HEK293 (cell line): ENCODE data around the gene MTUS2.

Source experiments
- CTCF ChIA-PET: fragments of 350-600 bp; formaldehyde crosslinking; extraction: SDS; loops from one replicate; lab custom pipeline; 2021; ENCODE audit warnings: antibody characterized with exemption; lab: Yijun Ruan, JAX
- POLR2A ChIA-PET: fragments of 300-600 bp; formaldehyde crosslinking; extraction: SDS; loops from one replicate; lab custom pipeline; 2020; ENCODE audit warnings: antibody characterized with exemption, inconsistent platforms; lab: Yijun Ruan, JAX
- H3K27ac ChIP-seq: fragments of 200-500 bp; sonication (Bioruptor generic); 2 replicates; pipeline ENCODE4 v1.5.1; 2014; ENCODE audit warnings: low read depth, low read length, control low read depth, inconsistent platforms; ENCODE audit errors: extremely low read depth
- H3K36me3 ChIP-seq, 2 experiments: fragments of 200-500 bp in 1 of 2; sonication (Bioruptor generic) in 1 of 2; 1 replicate in 1 of 2; 2 replicates in 1 of 2; pipeline ENCODE4 v1.5.1; 2014 to 2017; ENCODE audit warnings: inconsistent platforms in 2 of 2, low read length in 2 of 2; ENCODE audit not compliant: control insufficient read depth in 2 of 2, insufficient read depth in 1 of 2
- H3K4me1 ChIP-seq: fragments of 200-500 bp; sonication (Bioruptor generic); 2 replicates; pipeline ENCODE4 v1.5.1; 2014; ENCODE audit warnings: mild to moderate bottlenecking, low read length, inconsistent platforms; ENCODE audit not compliant: control insufficient read depth, insufficient read depth
- H3K4me3 ChIP-seq: 2 replicates; pipeline ENCODE4 v1.5.1; 2011; ENCODE audit warnings: low read depth, mild to moderate bottlenecking, control low read depth, low read length, moderate library complexity
- H3K9me3 ChIP-seq: fragments of 200-500 bp; sonication (Bioruptor generic); 2 replicates; pipeline ENCODE4 v1.5.1; 2014; ENCODE audit warnings: low read depth, low read length, inconsistent platforms; ENCODE audit not compliant: control insufficient read depth, insufficient read depth
- BCL11A ChIP-seq: fragments of 450-650 bp; formaldehyde crosslinking; IDR thresholded peaks from 2 replicates; pipeline ENCODE4 v1.5.1; 2016; ENCODE audit warnings: low read depth, missing biosample characterization, missing genetic modification characterization
- BCL11B ChIP-seq: fragments of 450-650 bp; formaldehyde crosslinking; IDR thresholded peaks from 2 replicates; pipeline ENCODE4 v1.5.1; 2016; ENCODE audit warnings: low read depth, missing biosample characterization, missing genetic modification characterization
- EGR2 ChIP-seq: fragments of 450-650 bp; formaldehyde crosslinking; IDR thresholded peaks from 2 replicates; pipeline ENCODE4 v1.5.1; 2016; ENCODE audit warnings: low read depth, missing biosample characterization, missing genetic modification characterization
- FEZF1 ChIP-seq: fragments of 450-650 bp; formaldehyde crosslinking; IDR thresholded peaks from 2 replicates; pipeline ENCODE4 v1.5.1; 2016; ENCODE audit warnings: missing biosample characterization, missing genetic modification characterization
- GFI1B ChIP-seq: fragments of 450-650 bp; formaldehyde crosslinking; IDR thresholded peaks from 2 replicates; pipeline ENCODE4 v1.5.1; 2016; ENCODE audit warnings: missing biosample characterization, missing genetic modification characterization
- GLI4 ChIP-seq: fragments of 450-650 bp; formaldehyde crosslinking; IDR thresholded peaks from 2 replicates; pipeline ENCODE4 v1.5.1; 2016; ENCODE audit warnings: missing biosample characterization, missing genetic modification characterization
- PRDM6 ChIP-seq: fragments of 450-650 bp; formaldehyde crosslinking; IDR thresholded peaks from 2 replicates; pipeline ENCODE4 v1.5.1; 2017; ENCODE audit warnings: missing biosample characterization, missing genetic modification characterization
- REPIN1 ChIP-seq: fragments of 450-650 bp; formaldehyde crosslinking; IDR thresholded peaks from 2 replicates; pipeline ENCODE4 v1.5.1; 2017; ENCODE audit warnings: missing biosample characterization, missing genetic modification characterization, low read depth
- TRIM28 ChIP-seq: IDR thresholded peaks from 2 replicates; pipeline ENCODE4 v1.6.1; 2011; ENCODE audit warnings: low read length, control low read depth, borderline replicate concordance
- YY2 ChIP-seq: fragments of 450-650 bp; formaldehyde crosslinking; IDR thresholded peaks from 2 replicates; pipeline ENCODE4 v1.5.1; 2016; ENCODE audit warnings: missing biosample characterization, missing genetic modification characterization
- ZBTB21 ChIP-seq: fragments of 450-650 bp; formaldehyde crosslinking; IDR thresholded peaks from 2 replicates; pipeline ENCODE4 v1.5.1; 2017; ENCODE audit warnings: missing biosample characterization, missing genetic modification characterization
- ZFP69B ChIP-seq: fragments of 450-650 bp; formaldehyde crosslinking; IDR thresholded peaks from 2 replicates; pipeline ENCODE4 v1.5.1; 2016; ENCODE audit warnings: missing biosample characterization, missing genetic modification characterization
- ZNF138 ChIP-seq: fragments of 450-650 bp; formaldehyde crosslinking; IDR thresholded peaks from 2 replicates; pipeline ENCODE4 v1.5.1; 2016; ENCODE audit warnings: missing biosample characterization, missing genetic modification characterization, borderline replicate concordance
- ZNF146 ChIP-seq: fragments of 450-650 bp; formaldehyde crosslinking; IDR thresholded peaks from 2 replicates; pipeline ENCODE4 v1.5.1; 2016; ENCODE audit warnings: missing biosample characterization, missing genetic modification characterization
- ZNF16 ChIP-seq: fragments of 450-650 bp; formaldehyde crosslinking; IDR thresholded peaks from 2 replicates; pipeline ENCODE4 v1.5.1; 2016; ENCODE audit warnings: low read depth, missing biosample characterization, missing genetic modification characterization
- ZNF169 ChIP-seq: fragments of 450-650 bp; formaldehyde crosslinking; IDR thresholded peaks from 2 replicates; pipeline ENCODE4 v1.5.1; 2016; ENCODE audit warnings: missing biosample characterization, missing genetic modification characterization
- ZNF175 ChIP-seq: fragments of 450-650 bp; formaldehyde crosslinking; IDR thresholded peaks from 2 replicates; pipeline ENCODE4 v1.5.1; 2016; ENCODE audit warnings: missing biosample characterization, missing genetic modification characterization
- ZNF2 ChIP-seq: fragments of 450-650 bp; formaldehyde crosslinking; IDR thresholded peaks from 2 replicates; pipeline ENCODE4 v1.5.1; 2016; ENCODE audit warnings: missing biosample characterization, missing genetic modification characterization
- ZNF292 ChIP-seq: fragments of 450-650 bp; formaldehyde crosslinking; IDR thresholded peaks from 2 replicates; pipeline ENCODE4 v1.5.1; 2016; ENCODE audit warnings: low read depth, missing biosample characterization, missing genetic modification characterization, borderline replicate concordance
- ZNF391 ChIP-seq: fragments of 450-650 bp; formaldehyde crosslinking; IDR thresholded peaks from 2 replicates; pipeline ENCODE4 v1.5.1; 2016; ENCODE audit warnings: low read depth, missing biosample characterization, missing genetic modification characterization, borderline replicate concordance
- ZNF404 ChIP-seq: fragments of 450-650 bp; formaldehyde crosslinking; IDR thresholded peaks from 2 replicates; pipeline ENCODE4 v1.5.1; 2017; ENCODE audit warnings: missing biosample characterization, missing genetic modification characterization
- ZNF548 ChIP-seq: fragments of 450-650 bp; formaldehyde crosslinking; IDR thresholded peaks from 2 replicates; pipeline ENCODE4 v1.5.1; 2016; ENCODE audit warnings: missing biosample characterization, missing genetic modification characterization
- ZNF692 ChIP-seq: fragments of 450-650 bp; formaldehyde crosslinking; IDR thresholded peaks from 2 replicates; pipeline ENCODE4 v1.5.1; 2016; ENCODE audit warnings: missing biosample characterization, missing genetic modification characterization
- ZNF747 ChIP-seq: fragments of 450-650 bp; formaldehyde crosslinking; IDR thresholded peaks from 2 replicates; pipeline ENCODE4 v1.5.1; 2016; ENCODE audit warnings: missing biosample characterization, missing genetic modification characterization
- ZXDB ChIP-seq: fragments of 450-650 bp; formaldehyde crosslinking; IDR thresholded peaks from 2 replicates; pipeline ENCODE4 v1.5.1; 2016; ENCODE audit warnings: missing biosample characterization, missing genetic modification characterization
- TF ChIP-seq, protein P1 (sequence below): fragments of 450-650 bp; IDR thresholded peaks from 2 replicates; pipeline ENCODE4 v1.5.1; 2018; ENCODE audit warnings: missing biosample characterization, missing genetic modification characterization
- TF ChIP-seq, protein P2 (sequence below): fragments of 450-650 bp; formaldehyde crosslinking; IDR thresholded peaks from 2 replicates; pipeline ENCODE4 v1.5.1; 2017; ENCODE audit warnings: missing biosample characterization, missing genetic modification characterization

Gene MTUS2

DNA sequence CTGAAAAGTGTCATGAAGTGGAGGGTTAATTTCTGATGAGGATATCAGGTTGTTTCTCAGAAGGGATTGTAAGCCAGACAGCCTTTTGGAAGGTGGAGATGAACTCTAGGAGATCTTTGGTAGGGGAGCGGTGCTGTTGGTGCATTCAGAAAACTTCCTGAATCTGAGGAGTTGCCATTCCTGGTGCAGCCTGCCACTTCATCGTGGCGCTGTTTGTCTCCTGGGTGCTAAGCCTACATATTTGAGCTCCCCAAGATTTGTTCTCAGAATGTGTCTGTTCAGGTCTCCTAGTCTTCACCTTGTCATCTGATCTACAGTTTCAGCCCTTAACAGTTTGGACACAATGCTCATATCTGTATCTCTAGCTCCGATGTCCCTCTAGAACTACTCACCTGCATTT, 285.6 kb downstream of the MTUS2 start:
- TF ChIP-seq, protein P1, sequence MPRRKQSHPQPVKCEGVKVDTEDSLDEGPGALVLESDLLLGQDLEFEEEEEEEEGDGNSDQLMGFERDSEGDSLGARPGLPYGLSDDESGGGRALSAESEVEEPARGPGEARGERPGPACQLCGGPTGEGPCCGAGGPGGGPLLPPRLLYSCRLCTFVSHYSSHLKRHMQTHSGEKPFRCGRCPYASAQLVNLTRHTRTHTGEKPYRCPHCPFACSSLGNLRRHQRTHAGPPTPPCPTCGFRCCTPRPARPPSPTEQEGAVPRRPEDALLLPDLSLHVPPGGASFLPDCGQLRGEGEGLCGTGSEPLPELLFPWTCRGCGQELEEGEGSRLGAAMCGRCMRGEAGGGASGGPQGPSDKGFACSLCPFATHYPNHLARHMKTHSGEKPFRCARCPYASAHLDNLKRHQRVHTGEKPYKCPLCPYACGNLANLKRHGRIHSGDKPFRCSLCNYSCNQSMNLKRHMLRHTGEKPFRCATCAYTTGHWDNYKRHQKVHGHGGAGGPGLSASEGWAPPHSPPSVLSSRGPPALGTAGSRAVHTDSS: no peak
- ChIA-PET CTCF (no interaction called here), POLR2A (no interaction called here)
- Histone ChIP-seq H3K36me3 (no peaks in the 10 kb centered on the region), H3K4me3 (no peak overlapping the region), H3K9me3 (no peaks in the 10 kb centered on the region), H3K27ac (no peak overlapping the region), H3K4me1 (no peaks in the 10 kb centered on the region)

DNA sequence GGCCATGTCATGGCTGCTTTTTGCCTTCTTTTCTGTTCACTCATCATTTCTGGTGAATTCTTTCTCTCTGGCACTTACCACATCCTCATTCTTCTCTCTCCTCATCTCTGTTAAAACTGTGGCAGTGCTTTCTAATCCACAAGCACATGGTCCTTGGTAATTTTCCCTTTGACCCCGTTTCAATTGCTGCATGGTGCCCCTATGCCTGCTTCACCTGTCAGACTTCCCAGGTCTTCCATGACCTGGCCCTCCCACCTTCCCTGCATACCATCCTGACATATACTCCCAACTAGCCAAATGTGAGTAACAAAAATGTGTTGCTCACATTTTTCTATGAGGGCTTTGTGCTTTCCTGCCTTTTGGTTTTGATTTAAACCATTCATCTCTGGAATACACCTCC, 286.5 kb downstream of the MTUS2 start:
- Histone ChIP-seq H3K4me1 (no peaks in the 10 kb centered on the region), H3K4me3 (no peak overlapping the region), H3K36me3 (no peaks in the 10 kb centered on the region), H3K9me3 (no peaks in the 10 kb centered on the region), H3K27ac (no peak overlapping the region)
- ChIA-PET CTCF (no interaction called here), POLR2A (no interaction called here)
- TF ChIP-seq ZNF692 (tag by site-specific recombination) (no peak), ZNF16 (tag by site-specific recombination) (no peak), ZNF548 (tag by site-specific recombination) (no peak), GLI4 (tag by site-specific recombination) (no peak), ZNF175 (tag by site-specific recombination) (no peak), FEZF1 (no peak), ZNF146 (tag by site-specific recombination) (no peak), EGR2 (no peak), ZNF404 (no peak), ZXDB (tag by site-specific recombination) (no peak), GFI1B (no peak), ZNF138 (tag by site-specific recombination) (no peak), ZNF2 (tag by site-specific recombination) (no peak), ZNF292 (tag by site-specific recombination) (no peak), REPIN1 (tag by site-specific recombination) (no peak)
- TF ChIP-seq, protein P2, sequence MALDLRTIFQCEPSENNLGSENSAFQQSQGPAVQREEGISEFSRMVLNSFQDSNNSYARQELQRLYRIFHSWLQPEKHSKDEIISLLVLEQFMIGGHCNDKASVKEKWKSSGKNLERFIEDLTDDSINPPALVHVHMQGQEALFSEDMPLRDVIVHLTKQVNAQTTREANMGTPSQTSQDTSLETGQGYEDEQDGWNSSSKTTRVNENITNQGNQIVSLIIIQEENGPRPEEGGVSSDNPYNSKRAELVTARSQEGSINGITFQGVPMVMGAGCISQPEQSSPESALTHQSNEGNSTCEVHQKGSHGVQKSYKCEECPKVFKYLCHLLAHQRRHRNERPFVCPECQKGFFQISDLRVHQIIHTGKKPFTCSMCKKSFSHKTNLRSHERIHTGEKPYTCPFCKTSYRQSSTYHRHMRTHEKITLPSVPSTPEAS: no peak

DNA sequence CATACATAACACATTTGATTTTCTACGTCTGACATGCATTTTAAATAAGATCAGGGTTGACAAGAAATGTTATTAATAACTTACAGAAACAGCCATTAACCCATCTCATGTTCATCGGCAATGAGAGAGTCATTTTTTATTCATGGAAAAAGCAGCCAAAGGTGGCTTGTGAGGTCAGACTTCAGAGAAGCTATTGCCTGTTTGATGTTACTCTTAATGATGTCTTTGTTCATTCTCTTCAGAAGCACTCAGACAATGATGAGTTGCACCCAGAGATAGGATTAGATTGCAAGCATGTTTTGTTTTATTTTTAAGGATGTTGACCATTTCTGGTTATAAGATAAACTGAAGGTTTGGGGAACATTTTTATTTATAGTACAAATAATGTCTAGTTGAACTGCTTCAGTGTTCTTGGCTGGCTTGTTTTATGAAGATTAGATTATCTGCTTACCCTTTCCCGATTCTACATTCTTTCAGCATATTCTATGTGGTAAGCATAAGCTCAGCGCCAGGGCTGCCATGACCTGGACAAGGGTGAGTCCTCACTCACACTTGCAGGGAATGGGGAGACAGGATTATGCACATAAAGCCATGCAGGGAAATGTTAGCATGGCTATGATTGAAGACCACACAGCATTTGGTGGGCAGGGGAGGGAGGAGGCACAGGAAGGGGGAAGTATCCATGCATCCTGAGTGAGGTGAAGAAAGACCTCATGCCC, 288.1 kb downstream of the MTUS2 start:
- Histone ChIP-seq H3K36me3 (no peaks in the 10 kb centered on the region), H3K4me3 (no peak overlapping the region)
- POLR2A ChIA-PET: no interaction called here
- TF ChIP-seq BCL11A (tag by site-specific recombination) (no peak), ZNF747 (tag by site-specific recombination) (no peak), BCL11B (tag by site-specific recombination) (no peak), ZNF391 (tag by site-specific recombination) (no peak), YY2 (tag by site-specific recombination) (no peak), ZFP69B (tag by site-specific recombination) (no peak), ZBTB21 (tag by site-specific recombination) (no peak), PRDM6 (tag by site-specific recombination) (no peak), EGR2 (no peak), ZNF169 (no peak), TRIM28 (no peak)
- TF ChIP-seq, all 188 proteins: peak for 0
- Histone ChIP-seq H3K27ac (no peak overlapping the region), H3K9me3 (no peaks in the 10 kb centered on the region), H3K4me1 (no peaks in the 10 kb centered on the region)
- CTCF ChIA-PET: interaction anchor here (0.9 kb wide), 1 partner anchor 12 kb away, joined by 3 read pairs; no protein-coding TSS in a partner anchor
